Mucosa of stomach (tissue), 1 donor: ENCODE data around the gene CAP2.

Experiments used
- H3K27me3 ChIP-seq: one replicate; pipeline ENCODE4 v1.7.0; 2013; ENCODE audit warnings: mild to moderate bottlenecking, low read length; ENCODE audit not compliant: control insufficient read depth, insufficient read depth
- H3K36me3 ChIP-seq: one replicate; pipeline ENCODE4 v1.7.0; 2013; ENCODE audit warnings: low read length; ENCODE audit not compliant: control insufficient read depth, insufficient read depth
- H3K4me1 ChIP-seq: one replicate; pipeline ENCODE4 v1.7.0; 2013; ENCODE audit warnings: mild to moderate bottlenecking, low read length; ENCODE audit not compliant: control insufficient read depth, insufficient read depth
- H3K4me3 ChIP-seq: one replicate; pipeline ENCODE4 v1.7.0; 2013; ENCODE audit warnings: low read length
- H3K9ac ChIP-seq: one replicate; pipeline ENCODE4 v1.7.0; 2013; ENCODE audit warnings: mild to moderate bottlenecking, low read length, moderate library complexity
- H3K9me3 ChIP-seq: one replicate; pipeline ENCODE4 v1.7.0; 2013; ENCODE audit warnings: mild to moderate bottlenecking, low read length, moderate library complexity; ENCODE audit not compliant: control insufficient read depth
- donor health status: Pancreatic carcinoma.

The CAP2 gene

DNA sequence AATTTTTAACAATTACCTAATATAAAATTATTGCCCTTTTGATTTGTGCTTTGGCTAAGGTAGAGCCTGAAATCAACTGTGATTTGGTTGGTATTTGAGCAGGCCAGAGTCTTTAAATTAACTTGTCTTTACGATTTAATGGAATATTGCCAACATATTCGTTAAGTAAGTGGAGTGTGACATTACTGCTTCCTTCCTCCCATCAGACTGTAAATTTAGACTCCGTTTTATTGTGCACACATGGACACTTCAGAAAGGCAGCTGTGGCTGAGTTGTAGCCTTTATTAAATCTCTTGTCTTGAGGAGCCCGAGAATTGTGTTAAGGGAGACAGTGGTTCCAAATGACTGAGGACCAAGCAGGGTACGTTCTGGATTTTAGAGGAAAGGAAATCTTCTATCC is 57.4 kb downstream of the CAP2 start:
- H3K27me3 ChIP-seq: no peaks in the 10 kb centered on the region

GRCh38 chr6:17452096-17452495 is 58.7 kb downstream of the CAP2 start:
- Histone ChIP-seq H3K4me1 (no peaks in the 10 kb centered on the region), H3K9me3 (no peaks in the 10 kb centered on the region), H3K4me3 (no peak overlapping the region), H3K9ac (no peak overlapping the region), H3K27me3 (no peaks in the 10 kb centered on the region), H3K36me3 (no peaks in the 10 kb centered on the region)

More for the DNA sequence above, 57.4 kb downstream of the CAP2 start:
- H3K9me3 ChIP-seq: no peaks in the 10 kb centered on the region
- no peak overlapping the region for H3K9ac ChIP-seq
- H3K4me1 ChIP-seq: no peaks in the 10 kb centered on the region
- H3K36me3 ChIP-seq: no peaks in the 10 kb centered on the region
- H3K4me3 ChIP-seq: no peak overlapping the region

DNA sequence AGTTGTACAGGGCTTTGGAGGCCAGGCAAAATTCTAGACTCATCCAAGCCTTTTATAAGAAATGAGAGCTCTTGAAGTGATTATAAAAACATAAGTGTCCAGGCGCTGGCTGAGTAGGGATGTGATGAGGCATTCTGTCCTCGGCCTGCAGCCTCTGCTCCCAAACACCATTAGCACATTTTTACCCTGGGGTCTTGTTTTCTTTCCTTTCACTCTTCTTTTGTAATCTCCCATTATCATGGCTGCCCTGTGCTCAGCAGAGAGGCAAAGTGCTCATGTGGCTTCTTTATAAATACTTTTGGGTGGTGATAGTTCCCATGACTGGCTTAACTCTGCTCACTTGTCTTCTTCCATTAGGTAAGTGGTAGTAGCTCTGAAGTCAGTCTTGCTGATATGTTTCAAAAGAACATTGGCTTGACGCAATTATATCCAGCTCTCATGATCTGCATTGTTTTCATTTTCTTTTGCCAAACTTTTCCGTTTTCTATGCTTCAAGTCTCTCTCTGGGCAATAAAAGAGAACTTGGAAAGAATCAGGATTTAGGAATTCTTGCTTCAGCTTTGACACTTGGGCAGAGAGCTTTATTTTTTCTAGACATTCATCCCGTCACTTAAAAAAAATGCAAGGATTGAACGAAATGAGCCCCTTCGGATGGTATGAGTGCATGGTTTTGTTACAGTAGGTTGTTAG is 61.1 kb downstream of the CAP2 start:
- Histone ChIP-seq H3K27me3 (no peaks in the 10 kb centered on the region), H3K9me3 (no peaks in the 10 kb centered on the region), H3K4me3 (no peak overlapping the region), H3K4me1 (no peaks in the 10 kb centered on the region), H3K36me3 (no peaks in the 10 kb centered on the region), H3K9ac (no peak overlapping the region)

- Histone ChIP-seq H3K36me3 (no peaks in the 10 kb centered on the region), H3K27me3 (no peaks in the 10 kb centered on the region), H3K9me3 (no peaks in the 10 kb centered on the region)
These were observed 62.5 kb downstream of the CAP2 start for GRCh38 chr6:17455919-17456318.

DNA sequence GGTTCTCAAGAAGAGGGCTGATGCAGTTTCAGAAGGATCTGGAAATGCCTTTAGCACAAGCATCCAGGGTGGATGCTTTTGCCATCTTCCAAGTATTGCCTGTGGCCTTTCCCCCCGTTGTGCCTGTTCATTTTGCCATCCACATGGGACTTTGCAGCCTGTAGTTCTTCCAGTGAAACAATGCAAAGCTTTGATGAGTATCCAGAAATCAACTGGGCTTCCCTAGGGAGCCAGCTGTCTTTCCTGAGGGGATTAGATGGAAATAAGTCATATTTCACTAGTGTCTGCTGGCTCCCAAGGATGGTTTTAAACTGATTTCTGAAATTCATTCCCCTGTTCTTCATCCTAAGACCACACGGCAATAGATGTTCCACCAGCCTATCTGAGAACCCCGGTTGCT is 63.3 kb downstream of the CAP2 start:
- Histone ChIP-seq H3K36me3 (no peaks in the 10 kb centered on the region), H3K9me3 (no peaks in the 10 kb centered on the region), H3K4me3 (no peak overlapping the region), H3K27me3 (no peaks in the 10 kb centered on the region), H3K9ac (no peak overlapping the region), H3K4me1 (no peaks in the 10 kb centered on the region)

More at GRCh38 chr6:17455919-17456318, 62.5 kb downstream of the CAP2 start:
- H3K9ac ChIP-seq: no peak overlapping the region
- no peak overlapping the region for H3K4me3 ChIP-seq
- H3K4me1 ChIP-seq: no peaks in the 10 kb centered on the region

GRCh38 chr6:17457405-17457804 is 64.0 kb downstream of the CAP2 start:
- no peaks in the 10 kb centered on the region for H3K4me1 ChIP-seq
- no peaks in the 10 kb centered on the region for H3K9me3 ChIP-seq
- no peaks in the 10 kb centered on the region for H3K27me3 ChIP-seq
- no peaks in the 10 kb centered on the region for H3K36me3 ChIP-seq
- no peak overlapping the region for H3K9ac ChIP-seq
- H3K4me3 ChIP-seq: no peak overlapping the region

GRCh38 chr6:17457956-17458355 is 64.6 kb downstream of the CAP2 start:
- Histone ChIP-seq H3K9ac (no peak overlapping the region), H3K4me1 (no peaks in the 10 kb centered on the region), H3K27me3 (no peaks in the 10 kb centered on the region), H3K9me3 (no peaks in the 10 kb centered on the region), H3K4me3 (no peak overlapping the region), H3K36me3 (no peaks in the 10 kb centered on the region)

- Histone ChIP-seq H3K36me3 (no peaks in the 10 kb centered on the region), H3K9me3 (no peaks in the 10 kb centered on the region), H3K4me3 (no peak overlapping the region), H3K4me1 (no peaks in the 10 kb centered on the region), H3K9ac (no peak overlapping the region), H3K27me3 (no peaks in the 10 kb centered on the region)
These were observed 65.6 kb downstream of the CAP2 start for GRCh38 chr6:17458966-17459365.

- Histone ChIP-seq H3K36me3 (no peaks in the 10 kb centered on the region), H3K4me1 (no peaks in the 10 kb centered on the region), H3K27me3 (no peaks in the 10 kb centered on the region), H3K9ac (no peak overlapping the region), H3K4me3 (no peak overlapping the region), H3K9me3 (no peaks in the 10 kb centered on the region)
These were observed 67.5 kb downstream of the CAP2 start for GRCh38 chr6:17460862-17461261.

DNA sequence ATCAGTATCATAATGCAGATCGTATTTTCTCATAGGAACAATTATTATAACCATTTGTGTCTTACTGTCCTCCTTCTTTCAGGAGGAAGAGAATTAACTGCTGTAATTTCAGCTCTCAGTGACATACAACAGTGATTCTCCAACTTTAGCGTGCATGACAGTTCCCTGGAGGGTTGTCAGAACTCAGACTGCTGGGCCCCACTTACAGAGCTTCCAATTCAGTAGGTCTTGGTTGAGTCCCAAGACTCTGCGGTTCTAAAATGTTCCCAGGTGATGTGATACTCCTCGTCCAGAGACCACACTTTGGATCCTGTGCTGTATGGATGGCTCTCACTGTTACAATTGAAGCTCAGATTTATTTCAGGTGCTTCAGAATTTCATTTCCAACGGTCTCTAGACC is 72.8 kb downstream of the CAP2 start:
- Histone ChIP-seq H3K36me3 (no peaks in the 10 kb centered on the region), H3K4me3 (no peak overlapping the region), H3K27me3 (no peaks in the 10 kb centered on the region), H3K9ac (no peak overlapping the region), H3K9me3 (no peaks in the 10 kb centered on the region), H3K4me1 (no peaks in the 10 kb centered on the region)

GRCh38 chr6:17466707-17467106 is 73.3 kb downstream of the CAP2 start:
- H3K27me3 ChIP-seq: no peaks in the 10 kb centered on the region
- H3K4me1 ChIP-seq: no peaks in the 10 kb centered on the region

GRCh38 chr6:17469006-17469832 is 75.8 kb downstream of the CAP2 start:
- Histone ChIP-seq H3K9me3 (no peaks in the 10 kb centered on the region), H3K4me1 (no peaks in the 10 kb centered on the region), H3K36me3 (no peaks in the 10 kb centered on the region), H3K4me3 (no peak overlapping the region), H3K27me3 (no peaks in the 10 kb centered on the region), H3K9ac (no peak overlapping the region)

More at GRCh38 chr6:17466707-17467106, 73.3 kb downstream of the CAP2 start:
- Histone ChIP-seq H3K9ac (no peak overlapping the region), H3K36me3 (no peaks in the 10 kb centered on the region), H3K9me3 (no peaks in the 10 kb centered on the region), H3K4me3 (no peak overlapping the region)
